Mucosa of stomach (tissue), 1 donor: ENCODE results near the gene CIT.
A peak's percentile ranks its signal among the peaks of the same experiment; 100 is the strongest.

Source experiments
- H3K27me3 ChIP-seq: one replicate; pipeline ENCODE4 v1.7.0; 2013; ENCODE audit warnings: mild to moderate bottlenecking, low read length; ENCODE audit not compliant: control insufficient read depth, insufficient read depth
- H3K36me3 ChIP-seq: one replicate; pipeline ENCODE4 v1.7.0; 2013; ENCODE audit warnings: low read length; ENCODE audit not compliant: control insufficient read depth, insufficient read depth
- H3K4me1 ChIP-seq: one replicate; pipeline ENCODE4 v1.7.0; 2013; ENCODE audit warnings: mild to moderate bottlenecking, low read length; ENCODE audit not compliant: control insufficient read depth, insufficient read depth
- H3K4me3 ChIP-seq: one replicate; pipeline ENCODE4 v1.7.0; 2013; ENCODE audit warnings: low read length
- H3K9ac ChIP-seq: one replicate; pipeline ENCODE4 v1.7.0; 2013; ENCODE audit warnings: mild to moderate bottlenecking, low read length, moderate library complexity
- H3K9me3 ChIP-seq: one replicate; pipeline ENCODE4 v1.7.0; 2013; ENCODE audit warnings: mild to moderate bottlenecking, low read length, moderate library complexity; ENCODE audit not compliant: control insufficient read depth
- donor health status: Pancreatic carcinoma.

The CIT gene

GRCh38 chr12:119819322-119819721 is 57.8 kb downstream of the CIT start:
- H3K36me3 ChIP-seq = no peaks in the 10 kb centered on the region
- H3K27me3 ChIP-seq = no peaks in the 10 kb centered on the region
- no peak overlapping the region for H3K4me3 ChIP-seq
- H3K9ac ChIP-seq = no peak overlapping the region
- no peaks in the 10 kb centered on the region for H3K9me3 ChIP-seq
- H3K4me1 ChIP-seq = no peaks in the 10 kb centered on the region

- no peaks in the 10 kb centered on the region for H3K9me3 ChIP-seq
- no peaks in the 10 kb centered on the region for H3K4me1 ChIP-seq
- H3K9ac ChIP-seq = no peak overlapping the region
- H3K36me3 ChIP-seq = no peaks in the 10 kb centered on the region
- H3K4me3 ChIP-seq = no peak overlapping the region
- H3K27me3 ChIP-seq = no peaks in the 10 kb centered on the region
Measured at GRCh38 chr12:119817546-119818343, 59.4 kb downstream of the CIT start.

GRCh38 chr12:119809023-119809422 is 68.1 kb downstream of the CIT start:
- H3K9ac ChIP-seq = no peak overlapping the region
- H3K4me3 ChIP-seq = no peak overlapping the region
- peaks cover 7% of the 10 kb centered on the region for H3K4me1 ChIP-seq
- no peaks in the 10 kb centered on the region for H3K9me3 ChIP-seq
- no peaks in the 10 kb centered on the region for H3K27me3 ChIP-seq
- H3K36me3 ChIP-seq = no peaks in the 10 kb centered on the region

- Histone ChIP-seq H3K36me3 (no peaks in the 10 kb centered on the region), H3K9ac (no peak overlapping the region), H3K27me3 (no peaks in the 10 kb centered on the region), H3K4me1 (peaks cover 7% of the 10 kb centered on the region), H3K4me3 (no peak overlapping the region), H3K9me3 (no peaks in the 10 kb centered on the region)
Measured at GRCh38 chr12:119808441-119808840, 68.7 kb downstream of the CIT start.

- no peaks in the 10 kb centered on the region for H3K9me3 ChIP-seq
- no peaks in the 10 kb centered on the region for H3K36me3 ChIP-seq
- H3K4me3 ChIP-seq = no peak overlapping the region
- H3K27me3 ChIP-seq = no peaks in the 10 kb centered on the region
- H3K9ac ChIP-seq = no peak overlapping the region
- H3K4me1 ChIP-seq = peaks cover 7% of the 10 kb centered on the region
Measured at GRCh38 chr12:119807380-119807779, 69.7 kb downstream of the CIT start.

GRCh38 chr12:119804011-119804641 is 73.0 kb downstream of the CIT start:
- Histone ChIP-seq H3K9ac (peak overlapping the region; percentile 29), H3K4me3 (no peak overlapping the region), H3K27me3 (no peaks in the 10 kb centered on the region), H3K4me1 (peaks cover 7% of the 10 kb centered on the region), H3K9me3 (no peaks in the 10 kb centered on the region), H3K36me3 (no peaks in the 10 kb centered on the region)

- Histone ChIP-seq H3K36me3 (no peaks in the 10 kb centered on the region), H3K4me3 (no peak overlapping the region), H3K4me1 (peaks cover 7% of the 10 kb centered on the region), H3K9me3 (no peaks in the 10 kb centered on the region), H3K27me3 (no peaks in the 10 kb centered on the region), H3K9ac (no peak overlapping the region)
Measured at GRCh38 chr12:119803381-119803791, 73.7 kb downstream of the CIT start.

GRCh38 chr12:119802472-119802871 is 74.6 kb downstream of the CIT start:
- no peak overlapping the region for H3K9ac ChIP-seq
- H3K9me3 ChIP-seq = no peaks in the 10 kb centered on the region
- no peaks in the 10 kb centered on the region for H3K36me3 ChIP-seq
- peaks cover 7% of the 10 kb centered on the region for H3K4me1 ChIP-seq
- no peaks in the 10 kb centered on the region for H3K27me3 ChIP-seq
- H3K4me3 ChIP-seq = no peak overlapping the region

GRCh38 chr12:119797090-119797489 is 80.0 kb downstream of the CIT start:
- Histone ChIP-seq H3K36me3 (no peaks in the 10 kb centered on the region), H3K4me1 (no peaks in the 10 kb centered on the region), H3K9ac (no peak overlapping the region), H3K4me3 (no peak overlapping the region), H3K9me3 (no peaks in the 10 kb centered on the region), H3K27me3 (no peaks in the 10 kb centered on the region)

- no peaks in the 10 kb centered on the region for H3K4me1 ChIP-seq
- no peaks in the 10 kb centered on the region for H3K27me3 ChIP-seq
- no peak overlapping the region for H3K9ac ChIP-seq
- no peak overlapping the region for H3K4me3 ChIP-seq
- H3K36me3 ChIP-seq = no peaks in the 10 kb centered on the region
- no peaks in the 10 kb centered on the region for H3K9me3 ChIP-seq
Measured at GRCh38 chr12:119796292-119796691, 80.8 kb downstream of the CIT start.

GRCh38 chr12:119791453-119791852 is 85.7 kb downstream of the CIT start:
- H3K4me1 ChIP-seq = no peaks in the 10 kb centered on the region
- H3K9me3 ChIP-seq = no peaks in the 10 kb centered on the region
- no peak overlapping the region for H3K4me3 ChIP-seq
- no peaks in the 10 kb centered on the region for H3K36me3 ChIP-seq
- no peaks in the 10 kb centered on the region for H3K27me3 ChIP-seq
- no peak overlapping the region for H3K9ac ChIP-seq

GRCh38 chr12:119788786-119789185 is 88.3 kb downstream of the CIT start:
- no peaks in the 10 kb centered on the region for H3K36me3 ChIP-seq
- no peaks in the 10 kb centered on the region for H3K9me3 ChIP-seq
- no peaks in the 10 kb centered on the region for H3K4me1 ChIP-seq
- no peak overlapping the region for H3K4me3 ChIP-seq
- H3K27me3 ChIP-seq = no peaks in the 10 kb centered on the region
- no peak overlapping the region for H3K9ac ChIP-seq
